ENCODE results near the gene HYCC2.

GRCh38 chr2:201074996-201075395, 3.5 kb upstream of the HYCC2 start:
- TF ChIP-seq CTCF (IDR thresholded peaks at IDR 0.05) = no peak
- no peak for TF ChIP-seq POLR2A (IDR thresholded peaks at IDR 0.05)
